ENCODE data around the gene SLC4A2. TPM values are rescaled to one million over a fixed set of nuclear protein-coding genes. Genes with fewer than 3 reads are reported as not detected.

The SLC4A2 gene
- polyA plus RNA-seq, 2 of the 4 experiments (the other 2 are of a cell fraction) = 112 to 275 TPM

DNA sequence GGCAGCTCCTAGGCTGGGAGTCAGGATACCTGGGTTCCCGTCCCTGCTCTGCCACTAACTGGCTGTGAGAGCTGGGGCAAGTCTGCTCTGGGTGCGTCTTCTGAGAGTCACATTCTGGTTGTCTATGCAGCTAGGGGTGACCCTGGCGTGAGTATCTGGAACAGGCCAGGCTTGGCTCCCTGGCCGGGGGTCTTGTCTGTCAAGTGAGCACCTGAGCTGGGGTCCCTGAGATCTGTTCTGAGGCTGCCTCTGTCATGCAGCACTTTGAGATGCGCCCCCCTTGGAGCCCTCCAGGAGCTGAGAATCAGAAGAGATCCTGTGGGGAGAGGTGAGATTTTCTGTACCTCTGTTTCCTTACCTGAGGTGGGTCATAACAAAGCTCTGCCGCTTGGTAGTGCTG is 34.4 kb downstream of the SLC4A2 start:
- no peaks in the 10 kb centered on the region for H3K9me3 ChIP-seq
- TF ChIP-seq NPAS2 (CRISPR knock-in tag; IDR thresholded peaks at IDR 0.05; ENCODE audit: borderline replicate concordance) = no peak
- TF ChIP-seq POLR2A (IDR thresholded peaks at IDR 0.05; ENCODE audit: low read length) = no peak
- no peak for TF ChIP-seq ESRRA (IDR thresholded peaks at IDR 0.05; ENCODE audit: borderline replicate concordance, low read length)
- TF ChIP-seq, protein P1, sequence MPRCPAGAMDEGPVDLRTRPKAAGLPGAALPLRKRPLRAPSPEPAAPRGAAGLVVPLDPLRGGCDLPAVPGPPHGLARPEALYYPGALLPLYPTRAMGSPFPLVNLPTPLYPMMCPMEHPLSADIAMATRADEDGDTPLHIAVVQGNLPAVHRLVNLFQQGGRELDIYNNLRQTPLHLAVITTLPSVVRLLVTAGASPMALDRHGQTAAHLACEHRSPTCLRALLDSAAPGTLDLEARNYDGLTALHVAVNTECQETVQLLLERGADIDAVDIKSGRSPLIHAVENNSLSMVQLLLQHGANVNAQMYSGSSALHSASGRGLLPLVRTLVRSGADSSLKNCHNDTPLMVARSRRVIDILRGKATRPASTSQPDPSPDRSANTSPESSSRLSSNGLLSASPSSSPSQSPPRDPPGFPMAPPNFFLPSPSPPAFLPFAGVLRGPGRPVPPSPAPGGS (IDR thresholded peaks at IDR 0.05) = no peak
- TF ChIP-seq JUNB (IDR thresholded peaks at IDR 0.05) = no peak
- 96% methylated on average over 6 of the region's 6 CpGs for WGBS (ENCODE audit: missing lambda C conversion rate)
- peaks cover 27% of the 10 kb centered on the region for H3K4me1 ChIP-seq
- no peak overlapping the region for H3K4me2 ChIP-seq
- no peak for ATAC-seq
- ChIA-PET POLR2A (no interaction called here), CTCF (interaction anchor here (0.6 to 27.1 kb wide), 7 partner anchors 13 to 76 kb away, joined by 3 to 412 read pairs (median 5); no protein-coding TSS in a partner anchor)
- no peak overlapping the region for H3K27ac ChIP-seq
- DNase-seq (ENCODE audit: low read depth in 1 of 2, low spot score in 1 of 2) = no peak
- FAIRE-seq = no peak
- H3K4me3 ChIP-seq = no peak overlapping the region

- peak in 1 of 2 experiments; percentile 12; a peak in 2 of 6 replicates for ATAC-seq
- Histone ChIP-seq H3K27ac (0 out of 6 replicates have a peak overlapping the region, but pooled peaks of 1 of the 2 experiments have one; percentile 12), H3K4me1 (peaks cover 22% of the 10 kb centered on the region), H3K9me3 (no peaks in the 10 kb centered on the region), H3K4me3 (no peak overlapping the region), H3K4me2 (peak overlapping the region; percentile 6; the same call in 1 of the 3 replicates)
- CTCF ChIA-PET = interaction anchor here (1.6 to 27.1 kb wide), 3 partner anchors 12 to 29 kb away, joined by 5 to 412 read pairs (median 7); no protein-coding TSS in a partner anchor
- FAIRE-seq = no peak
- 74% methylated on average over 5 of the region's 5 CpGs for WGBS (ENCODE audit: missing lambda C conversion rate)
- POLR2A ChIA-PET = no interaction called here
- TF ChIP-seq JUNB (IDR thresholded peaks at IDR 0.05) = no peak
- TF ChIP-seq RCOR1 (IDR thresholded peaks at IDR 0.05; ENCODE audit: low read depth, low read length) = no peak
- no peak for TF ChIP-seq FOSB (CRISPR knock-in tag; IDR thresholded peaks at IDR 0.05)
- TF ChIP-seq KDM1A (IDR thresholded peaks at IDR 0.05; ENCODE audit: low read depth) = no peak
- no peak for TF ChIP-seq EHMT2 (IDR thresholded peaks at IDR 0.05; ENCODE audit: low read depth)
- no peak for TF ChIP-seq RNF2 (IDR thresholded peaks at IDR 0.05; ENCODE audit: borderline replicate concordance, low read depth)
- TF ChIP-seq HDAC2 (IDR thresholded peaks at IDR 0.05) = no peak
- no peak for TF ChIP-seq CHD2 (IDR thresholded peaks at IDR 0.05; ENCODE audit: low read length, partially characterized antibody)
- no peak for TF ChIP-seq CBX2 (IDR thresholded peaks at IDR 0.05; ENCODE audit: borderline replicate concordance, low read depth)
- TF ChIP-seq, protein P2, sequence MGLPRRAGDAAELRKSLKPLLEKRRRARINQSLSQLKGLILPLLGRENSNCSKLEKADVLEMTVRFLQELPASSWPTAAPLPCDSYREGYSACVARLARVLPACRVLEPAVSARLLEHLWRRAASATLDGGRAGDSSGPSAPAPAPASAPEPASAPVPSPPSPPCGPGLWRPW (IDR thresholded peaks at IDR 0.05) = no peak
- no peak for TF ChIP-seq CHD4 (IDR thresholded peaks at IDR 0.05; ENCODE audit: borderline replicate concordance)
- TF ChIP-seq, protein P1 (IDR thresholded peaks at IDR 0.05) = no peak
- DNase-seq (ENCODE audit: low read depth in 1 of 2, low spot score in 1 of 2) = no peak
Observed at GRCh38 chr7:151094675-151095074, 35.3 kb downstream of the SLC4A2 start.

- POLR2A ChIA-PET = no interaction called here
- DNase-seq (ENCODE audit: low read depth in 1 of 2, low spot score in 1 of 2) (no peak), ATAC-seq (peak; percentile 49 to 69; a peak in 4 of 6 replicates), FAIRE-seq (no peak)
- no peaks in the 10 kb centered on the region for H3K9me3 ChIP-seq
- CTCF ChIA-PET = interaction anchor here (1.6 to 27.1 kb wide), 3 partner anchors 12 to 29 kb away, joined by 5 to 412 read pairs (median 7); no protein-coding TSS in a partner anchor
- peak overlapping the region in 1 of 2 experiments; percentile 31; a peak in 1 of 6 replicates for H3K27ac ChIP-seq
- no peak for TF ChIP-seq ELK1 (IDR thresholded peaks at IDR 0.05; ENCODE audit: low read depth, low read length)
- TF ChIP-seq EHF (CRISPR knock-in tag; IDR thresholded peaks at IDR 0.05) = no peak
- no peak for TF ChIP-seq NFE2L2 (conservative IDR thresholded peaks at IDR 0.05; ENCODE audit: low read length)
- TF ChIP-seq KDM5A (IDR thresholded peaks at IDR 0.05) = no peak
- TF ChIP-seq FOXS1 (CRISPR knock-in tag; IDR thresholded peaks at IDR 0.05) = no peak
- WGBS (ENCODE audit: missing lambda C conversion rate) = 81% methylated on average over 10 of the region's 10 CpGs
- H3K4me1 ChIP-seq = peaks cover 22% of the 10 kb centered on the region
- no peak overlapping the region for H3K4me3 ChIP-seq
- H3K4me2 ChIP-seq = peak overlapping the region; percentile 6; the same call in 1 of the 3 replicates
Observed at GRCh38 chr7:151095123-151095797, 35.9 kb downstream of the SLC4A2 start.
